Endothelial cell (in vitro differentiated cells): Measurements from ENCODE around the gene MEF2C. TPM values are rescaled to one million over a fixed set of nuclear protein-coding genes. Genes with fewer than 3 reads are reported as not detected.
A peak's percentile ranks its signal among the peaks of the same experiment; 100 is the strongest.

Source experiments
- DNase-seq: peaks from one replicate; pipeline ENCODE4 v3.0.0; 2021; ENCODE audit warnings: low spot score
- H3K27ac Mint-ChIP-seq: one replicate; pipeline ENCODE4 v1.8.0; 2021; ENCODE audit warnings: mixed read lengths, inconsistent platforms; ENCODE audit not compliant: unreplicated experiment
- H3K27me3 Mint-ChIP-seq: one replicate; pipeline ENCODE4 v1.8.0; 2021; ENCODE audit warnings: mild to moderate bottlenecking, moderate library complexity, mixed read lengths, inconsistent platforms; ENCODE audit not compliant: unreplicated experiment
- H3K36me3 Mint-ChIP-seq: one replicate; pipeline ENCODE4 v1.8.0; 2021; ENCODE audit warnings: mild to moderate bottlenecking, low read depth, mixed read lengths, inconsistent platforms; ENCODE audit not compliant: unreplicated experiment
- H3K4me1 Mint-ChIP-seq: one replicate; pipeline ENCODE4 v1.8.0; 2021; ENCODE audit warnings: mild to moderate bottlenecking, mixed read lengths, inconsistent platforms; ENCODE audit not compliant: unreplicated experiment
- H3K4me3 Mint-ChIP-seq: one replicate; pipeline ENCODE4 v1.8.0; 2021; ENCODE audit warnings: mild to moderate bottlenecking, mixed read lengths, inconsistent platforms; ENCODE audit not compliant: unreplicated experiment
- H3K9me3 Mint-ChIP-seq: one replicate; pipeline ENCODE4 v1.8.0; 2021; ENCODE audit warnings: mixed read lengths, inconsistent platforms; ENCODE audit not compliant: unreplicated experiment
- CTCF ChIP-seq: fragments of 200-600 bp; sonication (generic); IDR thresholded peaks from one replicate; pipeline ENCODE4 v1.5.0; 2021; ENCODE audit warnings: antibody characterized with exemption; ENCODE audit not compliant: unreplicated experiment
- total RNA-seq: library from RNA; stranded (reverse); fragmentation: NEBNext Ultra II Directional; extraction: Animal tissue kit (Norgen Biotek cat#: 25700); gene quantifications from one replicate; pipeline ENCODE4 v1.2.1, GENCODE V29; 2021; ENCODE audit not compliant: unreplicated experiment

Gene MEF2C
- total RNA-seq, 1 donor from 2014 or later = 134 TPM

DNA sequence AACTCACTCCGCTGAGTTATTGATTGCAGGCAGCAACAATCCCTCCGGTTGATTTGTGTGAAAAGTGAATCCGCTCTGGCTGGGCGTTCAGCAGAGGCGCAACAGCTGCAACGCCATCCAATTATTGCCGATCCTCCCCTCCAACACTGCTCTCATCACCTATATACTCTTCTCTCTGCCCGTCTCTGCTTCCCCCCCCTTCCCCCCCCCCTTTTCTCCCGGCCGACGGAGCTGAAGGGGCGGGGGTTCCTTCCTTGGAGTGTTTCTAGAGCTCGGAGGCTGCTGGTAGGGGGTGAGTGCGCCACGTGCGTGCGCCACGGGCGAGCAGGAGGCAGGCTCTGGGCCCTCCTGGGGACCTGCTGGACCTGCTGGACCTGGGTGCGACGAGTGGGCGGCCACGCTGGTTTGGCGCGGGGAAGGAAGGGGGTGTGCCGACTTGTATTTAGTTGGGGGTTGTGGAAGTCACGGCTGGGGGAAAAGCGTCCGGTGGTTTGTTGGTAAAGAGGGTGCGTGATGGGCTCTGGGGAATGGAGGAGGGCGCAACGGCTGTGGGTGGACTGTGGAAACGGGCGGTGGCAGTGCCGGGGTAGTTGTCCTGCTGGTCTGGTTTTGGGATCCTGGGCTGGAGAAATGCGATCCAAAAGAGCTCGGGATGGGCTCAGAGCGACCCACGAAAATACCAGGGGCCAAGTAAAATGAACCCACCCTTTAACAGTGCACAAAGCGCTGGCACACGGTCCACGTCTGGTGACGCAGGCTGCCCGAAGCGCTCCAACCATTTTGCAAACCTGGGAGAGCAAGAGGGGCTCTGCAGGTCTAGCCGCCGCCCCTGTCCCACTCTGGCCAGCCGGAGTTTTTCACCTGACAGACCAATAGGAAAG, 6.4 kb upstream of the MEF2C start:
- Mint-ChIP-seq H3K27me3 (peaks cover 2% of the 10 kb centered on the region), H3K36me3 (no peaks in the 10 kb centered on the region), H3K27ac (peak overlapping the region; percentile 13), H3K4me3 (peak overlapping the region; percentile 89), H3K4me1 (peaks cover 22% of the 10 kb centered on the region), H3K9me3 (no peaks in the 10 kb centered on the region)
- peak; percentile 49 for DNase-seq
- no peak for TF ChIP-seq CTCF

GRCh38 chr5:88888848-88889188, 5.8 kb upstream of the MEF2C start:
- Mint-ChIP-seq H3K4me1 (peaks cover 26% of the 10 kb centered on the region), H3K9me3 (no peaks in the 10 kb centered on the region), H3K27me3 (peaks cover 2% of the 10 kb centered on the region), H3K27ac (peak overlapping the region; percentile 13), H3K36me3 (no peaks in the 10 kb centered on the region), H3K4me3 (peak overlapping the region; percentile 89)
- no peak for TF ChIP-seq CTCF
- DNase-seq = no peak

GRCh38 chr5:88888291-88888690, 5.3 kb upstream of the MEF2C start:
- Mint-ChIP-seq H3K4me1 (peaks cover 30% of the 10 kb centered on the region), H3K36me3 (no peaks in the 10 kb centered on the region), H3K4me3 (peak overlapping the region; percentile 89), H3K9me3 (no peaks in the 10 kb centered on the region), H3K27ac (no peak overlapping the region), H3K27me3 (peaks cover 2% of the 10 kb centered on the region)
- DNase-seq = no peak
- no peak for TF ChIP-seq CTCF

DNA sequence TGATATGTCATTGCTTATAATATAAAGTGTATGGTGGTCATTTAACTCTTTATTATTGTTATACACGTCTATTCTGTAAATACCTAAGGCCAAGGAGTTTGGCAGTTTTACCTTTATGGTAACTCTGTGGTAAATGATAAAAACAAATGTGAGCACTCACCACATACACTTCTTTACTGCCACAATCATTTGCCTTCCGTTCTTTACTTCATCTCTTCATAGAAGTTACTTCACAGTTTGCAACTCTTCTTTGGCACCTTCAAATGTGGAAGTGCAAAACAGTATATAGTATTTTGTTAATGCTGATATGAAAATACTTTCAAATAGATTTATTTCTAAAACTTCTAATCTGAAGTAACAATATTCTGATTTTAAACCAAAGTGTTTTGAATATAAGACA, 4.4 kb upstream of the MEF2C start:
- H3K27ac Mint-ChIP-seq = no peak overlapping the region
- DNase-seq = no peak
- peaks cover 36% of the 10 kb centered on the region for H3K4me1 Mint-ChIP-seq
- TF ChIP-seq CTCF = no peak
- no peak overlapping the region for H3K4me3 Mint-ChIP-seq
- peaks cover 6% of the 10 kb centered on the region for H3K36me3 Mint-ChIP-seq
- peaks cover 7% of the 10 kb centered on the region for H3K27me3 Mint-ChIP-seq
- no peaks in the 10 kb centered on the region for H3K9me3 Mint-ChIP-seq

- peaks cover 11% of the 10 kb centered on the region for H3K27me3 Mint-ChIP-seq
- DNase-seq = no peak
Observed at GRCh38 chr5:88886746-88887341, 3.9 kb upstream of the MEF2C start.

More at GRCh38 chr5:88886746-88887341, 3.9 kb upstream of the MEF2C start:
- Mint-ChIP-seq H3K9me3 (no peaks in the 10 kb centered on the region), H3K4me3 (no peak overlapping the region), H3K36me3 (peaks cover 6% of the 10 kb centered on the region), H3K27ac (no peak overlapping the region), H3K4me1 (peaks cover 36% of the 10 kb centered on the region)
- TF ChIP-seq CTCF = no peak
